ENCODE results near the gene IL31RA. TPM values are rescaled to one million over a fixed set of nuclear protein-coding genes. Genes with fewer than 3 reads are reported as not detected.
"Not testable (repeated sequence)": the region's sequence is repeated elsewhere in the genome, so short reads cannot be mapped to it uniquely, and the experiment has no call there.

The IL31RA gene
- 0.38 and 0.51 TPM in 2 replicates for total RNA-seq

DNA sequence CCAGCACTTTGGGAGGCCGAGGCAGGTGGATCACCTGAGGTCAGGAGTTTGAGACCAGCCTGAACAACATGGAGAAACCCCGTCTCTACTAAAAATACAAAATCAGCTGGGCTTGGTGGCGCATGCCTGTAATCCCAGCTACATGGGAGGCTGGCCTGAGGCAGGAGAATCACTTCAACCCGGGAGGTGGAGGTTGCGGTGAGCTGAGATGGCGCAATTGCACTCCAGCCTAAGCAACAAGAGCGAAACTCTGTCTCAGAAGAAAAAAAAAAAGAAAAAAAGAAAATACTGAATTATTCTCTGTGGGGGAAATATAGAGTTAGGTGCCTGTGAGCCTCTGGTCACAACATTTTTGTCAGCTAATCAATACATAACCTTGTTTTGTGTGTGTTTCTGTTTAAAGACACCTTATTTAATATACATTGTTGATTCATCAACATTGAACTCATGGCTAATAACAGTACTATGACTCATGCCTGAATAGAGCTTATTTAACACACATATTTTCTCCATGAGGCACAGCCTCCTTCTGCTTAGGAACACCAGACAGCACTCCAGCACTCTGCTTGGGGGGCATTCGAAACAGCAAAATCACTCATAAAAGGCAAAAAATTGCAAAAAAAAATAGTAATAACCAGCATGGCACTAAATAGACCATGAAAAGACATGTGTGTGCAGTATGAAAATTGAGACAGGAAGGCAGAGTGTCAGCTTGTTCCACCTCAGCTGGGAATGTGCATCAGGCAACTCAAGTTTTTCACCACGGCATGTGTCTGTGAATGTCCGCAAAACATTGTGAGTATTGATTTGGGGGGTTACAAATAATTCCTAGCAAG, at the start of gene IL31RA:
Gene IL31RA (plus strand): TSS at position 519 of the 836 bp plus-strand sequence. CDS start 214 bp downstream, at position 733.
- peak in 1 of 2 donors; percentile 75 for DNase-seq (ENCODE audit: low read depth in 2 of 2)

DNA sequence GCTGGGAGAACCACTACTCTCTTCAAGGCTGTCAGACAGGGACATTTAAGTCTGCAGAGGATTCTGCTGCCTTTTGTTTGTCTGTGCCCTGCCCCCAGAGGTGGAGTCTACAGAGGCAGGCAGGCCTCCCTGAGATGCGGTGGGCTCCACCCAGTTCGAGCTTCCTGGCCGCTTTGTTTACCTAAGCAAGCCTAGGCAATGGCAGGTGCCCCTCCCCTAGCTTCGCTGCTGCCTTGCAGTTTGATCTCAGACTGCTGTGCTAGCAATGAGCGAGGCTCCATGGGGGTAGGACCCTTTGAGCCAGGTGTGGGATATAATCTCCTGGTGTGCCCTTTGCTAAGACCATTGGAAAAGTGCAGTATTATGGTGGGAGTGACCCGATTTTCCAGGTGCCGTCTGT, 42.3 kb upstream of the IL31RA start:
- DNase-seq (ENCODE audit: low read depth in 2 of 2) = not testable (repeated sequence)

GRCh38 chr5:55815939-55816338, 35.2 kb upstream of the IL31RA start:
- DNase-seq (ENCODE audit: low read depth in 2 of 2) = not testable (repeated sequence)

GRCh38 chr5:55816342-55816741, 34.8 kb upstream of the IL31RA start:
- peak in 1 of 2 donors; percentile 2 for DNase-seq (ENCODE audit: low read depth in 2 of 2)

DNA sequence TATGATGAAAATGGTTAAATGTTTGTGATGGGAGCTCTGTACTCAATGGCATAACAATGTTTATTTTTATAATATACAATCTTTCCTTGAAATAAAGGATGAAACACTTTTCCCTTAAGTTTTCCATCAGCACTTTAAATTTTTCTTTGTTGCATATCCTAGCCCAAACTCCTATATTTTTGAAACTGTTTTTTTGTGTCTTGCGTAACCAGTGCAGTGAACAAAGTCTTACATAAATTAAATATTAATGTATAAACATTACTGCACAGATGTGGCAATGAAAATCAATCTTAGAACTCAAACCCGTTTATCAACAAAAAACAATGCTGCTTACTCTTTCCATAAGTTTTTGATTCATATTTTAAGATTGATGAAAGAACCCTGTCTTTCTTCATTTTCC, 34.1 kb upstream of the IL31RA start:
- DNase-seq (ENCODE audit: low read depth in 2 of 2) = no peak

- DNase-seq (ENCODE audit: low read depth in 2 of 2) = no peak
These were observed 30.7 kb upstream of the IL31RA start for GRCh38 chr5:55820488-55820887.

GRCh38 chr5:55821731-55822512, 29.2 kb upstream of the IL31RA start:
- peak in 1 of 2 donors; percentile 25 for DNase-seq (ENCODE audit: low read depth in 2 of 2)

DNA sequence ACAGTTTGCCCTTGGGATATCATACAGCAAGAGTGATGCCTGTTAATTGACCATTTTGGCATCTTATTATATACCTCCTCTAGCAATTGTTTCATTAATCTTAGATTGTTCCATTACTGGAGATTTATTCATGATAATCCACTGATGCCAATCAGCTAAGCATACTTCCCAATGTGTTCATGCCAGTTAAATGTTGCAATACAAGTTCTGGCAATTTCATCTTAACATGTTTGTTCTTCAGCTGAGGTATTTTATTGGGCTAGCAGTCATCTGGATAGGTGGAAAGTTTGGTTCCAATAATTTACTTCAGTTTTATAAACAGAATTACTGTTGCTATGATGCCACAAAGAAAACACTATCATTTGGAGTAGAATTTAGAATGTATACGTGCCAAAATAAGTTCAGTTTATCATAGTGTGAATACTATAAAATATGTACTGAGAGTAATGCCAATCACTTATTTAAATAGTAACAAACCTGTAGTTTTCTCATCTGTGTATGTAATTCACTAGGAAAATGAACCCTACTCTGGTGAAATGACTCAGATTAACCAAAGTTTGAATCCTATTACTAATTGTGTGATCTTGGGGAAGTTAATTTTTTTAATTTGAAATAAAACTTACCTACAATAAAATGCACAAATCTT, 27.9 kb upstream of the IL31RA start:
- no peak for DNase-seq (ENCODE audit: low read depth in 2 of 2)

GRCh38 chr5:55829956-55830355, 21.2 kb upstream of the IL31RA start:
- no peak for DNase-seq (ENCODE audit: low read depth in 2 of 2)

- no peak for DNase-seq (ENCODE audit: low read depth in 2 of 2)
These were observed 18.7 kb upstream of the IL31RA start for GRCh38 chr5:55832446-55832845.

- DNase-seq (ENCODE audit: low read depth in 2 of 2) = no peak
These were observed 15.0 kb upstream of the IL31RA start for GRCh38 chr5:55836191-55836590.

GRCh38 chr5:55841976-55842375, 9.2 kb upstream of the IL31RA start:
- DNase-seq (ENCODE audit: low read depth in 2 of 2) = no peak

GRCh38 chr5:55847837-55848236, 3.3 kb upstream of the IL31RA start:
- DNase-seq (ENCODE audit: low read depth in 2 of 2) = no peak

- DNase-seq (ENCODE audit: low read depth in 2 of 2) = no peak
These were observed 2.4 kb upstream of the IL31RA start for GRCh38 chr5:55848783-55849182.

- DNase-seq (ENCODE audit: low read depth in 2 of 2) = no peak
These were observed 470 bp downstream of the IL31RA start for GRCh38 chr5:55851675-55851979.

- DNase-seq (ENCODE audit: low read depth in 2 of 2) = no peak
These were observed 1.3 kb downstream of the IL31RA start for GRCh38 chr5:55852503-55852902.

DNA sequence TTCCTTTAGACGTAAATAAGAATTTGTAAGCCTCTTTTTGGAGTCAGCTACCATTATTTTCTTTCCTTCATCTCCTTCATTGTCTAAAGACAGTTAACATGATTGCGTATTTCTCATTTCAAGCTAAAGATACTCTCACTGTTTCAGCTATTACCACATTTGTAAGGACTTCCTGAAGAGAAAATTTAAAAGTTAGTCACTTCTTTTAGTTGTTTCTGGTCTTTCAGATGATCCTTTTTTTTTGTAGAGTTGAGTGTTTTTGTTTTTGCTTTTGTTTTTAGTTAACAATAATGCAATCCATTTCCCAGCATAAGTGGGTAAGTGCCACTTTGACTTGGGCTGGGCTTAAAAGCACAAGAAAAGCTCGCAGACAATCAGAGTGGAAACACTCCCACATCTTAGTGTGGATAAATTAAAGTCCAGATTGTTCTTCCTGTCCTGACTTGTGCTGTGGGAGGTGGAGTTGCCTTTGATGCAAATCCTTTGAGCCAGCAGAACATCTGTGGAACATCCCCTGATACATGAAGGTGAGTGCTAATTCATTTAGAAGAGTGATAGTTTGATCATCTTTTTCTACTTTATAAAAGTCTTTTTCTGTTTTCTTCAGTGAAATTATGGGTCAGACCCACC, 2.0 kb downstream of the IL31RA start:
- no peak for DNase-seq (ENCODE audit: low read depth in 2 of 2)

- DNase-seq (ENCODE audit: low read depth in 2 of 2) = peak; percentile 58 to 67
These were observed 2.7 kb downstream of the IL31RA start for GRCh38 chr5:55853818-55854217.

DNA sequence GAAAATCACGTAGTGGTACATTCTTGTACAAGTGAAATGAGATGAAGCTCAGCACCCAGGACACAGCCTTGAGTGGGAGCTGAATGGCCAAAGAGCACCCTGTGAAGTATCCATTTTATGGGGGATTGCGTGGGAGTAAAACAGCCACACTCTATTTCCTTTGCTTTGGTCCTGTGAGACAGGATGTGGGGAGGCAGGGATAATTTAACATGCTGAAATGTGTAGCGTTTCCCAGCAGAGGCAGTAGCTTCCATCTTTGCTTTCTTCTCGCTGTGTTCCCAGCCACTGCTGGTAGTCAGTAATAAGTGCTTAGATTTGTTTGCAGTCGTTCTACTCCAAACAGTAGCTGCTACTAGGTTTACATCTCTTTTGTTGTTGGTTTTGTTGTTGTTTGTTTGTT, 4.4 kb downstream of the IL31RA start:
- peak in 1 of 2 donors; percentile 32 for DNase-seq (ENCODE audit: low read depth in 2 of 2)

- DNase-seq (ENCODE audit: low read depth in 2 of 2) = peak in 1 of 2 donors; percentile 42
These were observed 5.5 kb downstream of the IL31RA start for GRCh38 chr5:55856516-55857246.

DNA sequence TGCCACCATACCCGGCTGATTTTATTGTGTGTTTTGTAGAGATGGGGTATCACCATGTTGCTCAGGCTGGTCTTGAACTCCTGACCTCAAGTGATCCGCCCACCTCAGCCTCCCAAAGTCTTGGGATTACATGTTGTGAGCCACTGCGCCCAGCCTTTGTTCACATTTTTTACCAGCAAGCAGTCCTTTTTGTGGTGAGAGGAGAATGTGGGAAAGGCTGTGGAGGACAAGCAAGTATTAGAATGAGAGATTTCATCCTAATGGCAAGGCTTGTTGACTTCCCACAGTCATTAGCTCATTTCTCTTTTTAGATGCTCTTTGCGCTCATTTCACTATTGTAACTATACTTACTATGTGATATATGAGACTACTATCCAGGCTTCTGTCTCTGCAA, 6.1 kb downstream of the IL31RA start:
- DNase-seq (ENCODE audit: low read depth in 2 of 2) = no peak

Data from dermis microvascular lymphatic vessel endothelial cell (primary cell).